HepG2 (cell line): Measurements from ENCODE around the gene TBL3. TPM values are rescaled to one million over a fixed set of nuclear protein-coding genes. Genes with fewer than 3 reads are reported as not detected.
A peak's percentile ranks its signal among the peaks of the same experiment; 100 is the strongest.

Source experiments
- ARHGAP35 ChIP-seq: sonication (generic); formaldehyde crosslinking; IDR thresholded peaks from 2 replicates; pipeline ENCODE4 v1.9.0; 2022; ENCODE audit warnings: mild to moderate bottlenecking, inconsistent platforms, moderate library complexity, missing genetic modification reagents, borderline replicate concordance
- ARNTL ChIP-seq: sonication (generic); formaldehyde crosslinking; IDR thresholded peaks from 2 replicates; pipeline ENCODE4 v1.4.0; 2020; ENCODE audit warnings: mild to moderate bottlenecking, missing genetic modification reagents
- GABPA ChIP-seq, 2 experiments: IDR thresholded peaks; 2 replicates each; pipeline ENCODE4 v1.6.1; 2011 to 2016; ENCODE audit warnings: low read depth in 2 of 2, low read length in 1 of 2, missing biosample characterization in 1 of 2, missing genetic modification characterization in 1 of 2
- GTF3A ChIP-seq: sonication (generic); formaldehyde crosslinking; conservative IDR thresholded peaks from 2 replicates; pipeline ENCODE4 v1.4.0; 2020; ENCODE audit warnings: mild to moderate bottlenecking, missing genetic modification reagents
- KDM5A ChIP-seq: fragments of 200-600 bp; sonication (generic); IDR thresholded peaks from 2 replicates; pipeline ENCODE4 v1.7.0; 2018; ENCODE audit warnings: antibody characterized with exemption, mild to moderate bottlenecking, low read length, borderline replicate concordance
- MAFG ChIP-seq: sonication (generic); formaldehyde crosslinking; IDR thresholded peaks from 2 replicates; pipeline ENCODE4 v1.5.1; 2020; ENCODE audit warnings: mild to moderate bottlenecking, missing genetic modification reagents
- SRY ChIP-seq: sonication (generic); formaldehyde crosslinking; IDR thresholded peaks from 2 replicates; pipeline ENCODE4 v1.8.0; 2022; ENCODE audit warnings: mild to moderate bottlenecking, missing genetic modification reagents
- ZBTB3 ChIP-seq: sonication (generic); formaldehyde crosslinking; IDR thresholded peaks from 2 replicates; pipeline ENCODE4 v1.4.0; 2020; ENCODE audit warnings: low read depth, mild to moderate bottlenecking, moderate library complexity, missing genetic modification reagents, borderline replicate concordance
- ZMYM2 ChIP-seq: sonication (generic); formaldehyde crosslinking; IDR thresholded peaks from 2 replicates; pipeline ENCODE4 v1.8.0; 2022; ENCODE audit warnings: mild to moderate bottlenecking, missing genetic modification reagents
- ZNF101 ChIP-seq: sonication (generic); formaldehyde crosslinking; IDR thresholded peaks from 2 replicates; pipeline ENCODE4 v1.4.0; 2020; ENCODE audit warnings: mild to moderate bottlenecking, low read depth, missing genetic modification reagents, borderline replicate concordance
- ZNF451 ChIP-seq: sonication (generic); formaldehyde crosslinking; IDR thresholded peaks from 2 replicates; pipeline ENCODE4 v1.5.0; 2020; ENCODE audit warnings: mild to moderate bottlenecking, missing genetic modification reagents
- ZNF598 ChIP-seq: sonication (generic); formaldehyde crosslinking; IDR thresholded peaks from 2 replicates; pipeline ENCODE4 v1.5.1; 2020; ENCODE audit warnings: mild to moderate bottlenecking, missing genetic modification reagents, borderline replicate concordance
- ZNF83 ChIP-seq: sonication (generic); formaldehyde crosslinking; IDR thresholded peaks from 2 replicates; pipeline ENCODE4 v1.4.0; 2020; ENCODE audit warnings: missing genetic modification reagents, mild to moderate bottlenecking, borderline replicate concordance
- polyA plus RNA-seq, 8 experiments: library from polyadenylated mRNA; depleted of rRNA in 3 of 8; stranded (reverse) in 7 of 8; unstranded in 1 of 8; fragments of >200 nt; fragmentation: Illumina TruSeq in 4 of 8; extraction: Trizol in 4 of 8; gene quantifications; 2 replicates each; pipeline versions ENCODE4 v1.2.1 to v1.2.3, GENCODE V29; 2011 to 2016; ENCODE audit warnings: low read depth in 4 of 8, missing spikeins in 1 of 8, mixed read lengths in 1 of 8; ENCODE audit not compliant: insufficient read depth in 1 of 8
- total RNA-seq, 5 experiments: library from RNA; depleted of rRNA; stranded (reverse); fragments of >200 nt; fragmentation: Illumina TruSeq; extraction: Trizol; gene quantifications; 2 replicates each; pipeline ENCODE4 v1.2.3, GENCODE V29; 2016; ENCODE audit warnings: low read depth in 1 of 5
- TF ChIP-seq, protein P1 (sequence below): sonication (generic); formaldehyde crosslinking; IDR thresholded peaks from 2 replicates; pipeline ENCODE4 v1.4.0; 2020; ENCODE audit warnings: mild to moderate bottlenecking, missing genetic modification reagents
- TF ChIP-seq, protein P2 (sequence below): sonication (generic); formaldehyde crosslinking; IDR thresholded peaks from 2 replicates; pipeline ENCODE4 v1.4.0; 2020; ENCODE audit warnings: low read depth, mild to moderate bottlenecking, missing genetic modification reagents
- TF ChIP-seq, protein P3 (sequence below): sonication (generic); formaldehyde crosslinking; IDR thresholded peaks from 2 replicates; pipeline ENCODE4 v1.8.0; 2022; ENCODE audit warnings: mild to moderate bottlenecking, missing genetic modification reagents, moderate library complexity
- TF ChIP-seq, protein P4 (sequence below): IDR thresholded peaks from 2 replicates; pipeline ENCODE4 v1.6.1; 2016; ENCODE audit warnings: low read depth, borderline replicate concordance
- TF ChIP-seq, protein P5 (sequence below): sonication (generic); formaldehyde crosslinking; IDR thresholded peaks from 2 replicates; pipeline ENCODE4 v1.4.0; 2020; ENCODE audit warnings: mild to moderate bottlenecking, missing genetic modification reagents
- TF ChIP-seq, protein P6 (sequence below): sonication (generic); formaldehyde crosslinking; IDR thresholded peaks from 2 replicates; pipeline ENCODE4 v1.5.0; 2020; ENCODE audit warnings: missing genetic modification reagents, mild to moderate bottlenecking, borderline replicate concordance
- TF ChIP-seq, protein P7 (sequence below): sonication (generic); formaldehyde crosslinking; conservative IDR thresholded peaks from 2 replicates; pipeline ENCODE4 v1.4.0; 2020; ENCODE audit warnings: missing genetic modification reagents

The TBL3 gene
- total and polyA plus RNA-seq, 2 of the 13 experiments (the other 11 are each of a cell fraction or from before 2014, with no cell fraction given): 16.8 to 38.0 TPM

DNA sequence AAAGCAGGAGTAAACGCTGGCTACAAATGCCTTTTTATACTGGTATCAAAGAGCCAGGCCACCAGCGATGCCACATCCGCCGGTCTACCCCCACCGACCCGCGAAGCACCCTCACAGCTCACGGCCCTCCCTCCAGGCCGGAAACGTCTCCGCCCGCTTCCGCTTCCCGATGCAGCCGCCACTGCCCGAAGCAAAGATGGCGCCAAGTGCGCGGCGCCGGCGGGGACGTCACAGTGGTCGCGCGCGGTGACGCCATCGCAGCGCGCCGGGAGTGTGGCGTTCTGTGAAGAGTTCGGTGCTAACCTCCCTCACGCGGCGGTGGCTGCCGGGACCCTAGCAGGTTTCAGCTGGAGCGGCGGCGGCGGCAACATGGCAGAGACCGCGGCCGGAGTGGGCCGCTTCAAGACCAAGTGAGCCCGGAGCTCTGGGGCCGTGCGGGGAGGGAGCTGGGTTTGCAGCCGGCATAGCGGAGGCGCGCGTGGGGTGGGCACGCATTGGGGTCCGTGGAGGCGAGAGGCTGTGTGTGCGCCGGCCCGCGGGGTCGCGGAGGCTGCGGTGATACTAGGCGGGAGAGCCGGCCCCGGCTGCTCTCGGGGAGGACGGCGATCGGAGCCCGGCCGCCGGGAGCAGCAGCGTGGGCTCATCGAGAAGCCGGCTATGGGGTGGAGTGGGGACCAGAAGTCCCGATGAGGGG is at the start of gene TBL3 (continued):
- TF ChIP-seq, protein P1, sequence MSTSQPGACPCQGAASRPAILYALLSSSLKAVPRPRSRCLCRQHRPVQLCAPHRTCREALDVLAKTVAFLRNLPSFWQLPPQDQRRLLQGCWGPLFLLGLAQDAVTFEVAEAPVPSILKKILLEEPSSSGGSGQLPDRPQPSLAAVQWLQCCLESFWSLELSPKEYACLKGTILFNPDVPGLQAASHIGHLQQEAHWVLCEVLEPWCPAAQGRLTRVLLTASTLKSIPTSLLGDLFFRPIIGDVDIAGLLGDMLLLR (CRISPR knock-in tag): peak; percentile 93; the same call in 1 of the 2 replicates
- TF ChIP-seq ZNF83 (CRISPR knock-in tag): peak; percentile 76; the same call in 1 of the 2 replicates
- TF ChIP-seq, protein P2, sequence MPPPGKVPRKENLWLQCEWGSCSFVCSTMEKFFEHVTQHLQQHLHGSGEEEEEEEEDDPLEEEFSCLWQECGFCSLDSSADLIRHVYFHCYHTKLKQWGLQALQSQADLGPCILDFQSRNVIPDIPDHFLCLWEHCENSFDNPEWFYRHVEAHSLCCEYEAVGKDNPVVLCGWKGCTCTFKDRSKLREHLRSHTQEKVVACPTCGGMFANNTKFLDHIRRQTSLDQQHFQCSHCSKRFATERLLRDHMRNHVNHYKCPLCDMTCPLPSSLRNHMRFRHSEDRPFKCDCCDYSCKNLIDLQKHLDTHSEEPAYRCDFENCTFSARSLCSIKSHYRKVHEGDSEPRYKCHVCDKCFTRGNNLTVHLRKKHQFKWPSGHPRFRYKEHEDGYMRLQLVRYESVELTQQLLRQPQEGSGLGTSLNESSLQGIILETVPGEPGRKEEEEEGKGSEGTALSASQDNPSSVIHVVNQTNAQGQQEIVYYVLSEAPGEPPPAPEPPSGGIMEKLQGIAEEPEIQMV: peak; percentile 86; the same call in 1 of the 2 replicates
- peak; percentile 39; the same call in 1 of the 2 replicates for TF ChIP-seq SRY
- peak; percentile 75; the same call in 1 of the 2 replicates for TF ChIP-seq ZBTB3
- TF ChIP-seq GTF3A (CRISPR knock-in tag): peak; percentile 82; the same call in 1 of the 2 replicates
- peak; percentile 96 for TF ChIP-seq GABPA (IDR thresholded peaks at IDR 0.05; ENCODE audit: low read depth, low read length)
- TF ChIP-seq GABPA (CRISPR knock-in tag; IDR thresholded peaks at IDR 0.05; ENCODE audit: low read depth): peak; percentile 97
- TF ChIP-seq, protein P3, sequence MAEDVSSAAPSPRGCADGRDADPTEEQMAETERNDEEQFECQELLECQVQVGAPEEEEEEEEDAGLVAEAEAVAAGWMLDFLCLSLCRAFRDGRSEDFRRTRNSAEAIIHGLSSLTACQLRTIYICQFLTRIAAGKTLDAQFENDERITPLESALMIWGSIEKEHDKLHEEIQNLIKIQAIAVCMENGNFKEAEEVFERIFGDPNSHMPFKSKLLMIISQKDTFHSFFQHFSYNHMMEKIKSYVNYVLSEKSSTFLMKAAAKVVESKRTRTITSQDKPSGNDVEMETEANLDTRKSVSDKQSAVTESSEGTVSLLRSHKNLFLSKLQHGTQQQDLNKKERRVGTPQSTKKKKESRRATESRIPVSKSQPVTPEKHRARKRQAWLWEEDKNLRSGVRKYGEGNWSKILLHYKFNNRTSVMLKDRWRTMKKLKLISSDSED: no peak
- TF ChIP-seq ZNF101 (CRISPR knock-in tag): no peak
- TF ChIP-seq, protein P4, sequence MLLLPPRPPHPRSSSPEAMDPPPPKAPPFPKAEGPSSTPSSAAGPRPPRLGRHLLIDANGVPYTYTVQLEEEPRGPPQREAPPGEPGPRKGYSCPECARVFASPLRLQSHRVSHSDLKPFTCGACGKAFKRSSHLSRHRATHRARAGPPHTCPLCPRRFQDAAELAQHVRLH (CRISPR knock-in tag): peak; percentile 74; the same call in 1 of the 2 replicates
- TF ChIP-seq KDM5A: peak; percentile 99
- TF ChIP-seq ARHGAP35 (CRISPR knock-in tag): peak; percentile 93
- TF ChIP-seq ZNF598 (CRISPR knock-in tag): peak; percentile 63
- no peak; the same call in 1 of the 2 replicates for TF ChIP-seq ZMYM2 (CRISPR knock-in tag)
- TF ChIP-seq, protein P5, sequence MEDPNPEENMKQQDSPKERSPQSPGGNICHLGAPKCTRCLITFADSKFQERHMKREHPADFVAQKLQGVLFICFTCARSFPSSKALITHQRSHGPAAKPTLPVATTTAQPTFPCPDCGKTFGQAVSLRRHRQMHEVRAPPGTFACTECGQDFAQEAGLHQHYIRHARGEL (CRISPR knock-in tag): 0 out of 2 replicates have a peak, but pooled peaks have one; percentile 46
- peak; percentile 75 for TF ChIP-seq ZNF451
- TF ChIP-seq, protein P6, sequence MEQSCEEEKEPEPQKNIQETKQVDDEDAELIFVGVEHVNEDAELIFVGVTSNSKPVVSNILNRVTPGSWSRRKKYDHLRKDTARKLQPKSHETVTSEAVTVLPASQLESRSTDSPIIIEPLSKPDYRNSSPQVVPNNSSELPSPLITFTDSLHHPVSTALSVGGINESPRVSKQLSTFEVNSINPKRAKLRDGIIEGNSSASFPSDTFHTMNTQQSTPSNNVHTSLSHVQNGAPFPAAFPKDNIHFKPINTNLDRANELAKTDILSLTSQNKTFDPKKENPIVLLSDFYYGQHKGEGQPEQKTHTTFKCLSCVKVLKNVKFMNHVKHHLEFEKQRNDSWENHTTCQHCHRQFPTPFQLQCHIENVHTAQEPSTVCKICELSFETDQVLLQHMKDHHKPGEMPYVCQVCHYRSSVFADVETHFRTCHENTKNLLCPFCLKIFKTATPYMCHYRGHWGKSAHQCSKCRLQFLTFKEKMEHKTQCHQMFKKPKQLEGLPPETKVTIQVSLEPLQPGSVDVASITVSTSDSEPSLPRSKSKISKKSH (CRISPR knock-in tag): peak; percentile 68; the same call in 1 of the 2 replicates
- peak; percentile 61; the same call in 1 of the 2 replicates for TF ChIP-seq MAFG
- TF ChIP-seq, protein P7, sequence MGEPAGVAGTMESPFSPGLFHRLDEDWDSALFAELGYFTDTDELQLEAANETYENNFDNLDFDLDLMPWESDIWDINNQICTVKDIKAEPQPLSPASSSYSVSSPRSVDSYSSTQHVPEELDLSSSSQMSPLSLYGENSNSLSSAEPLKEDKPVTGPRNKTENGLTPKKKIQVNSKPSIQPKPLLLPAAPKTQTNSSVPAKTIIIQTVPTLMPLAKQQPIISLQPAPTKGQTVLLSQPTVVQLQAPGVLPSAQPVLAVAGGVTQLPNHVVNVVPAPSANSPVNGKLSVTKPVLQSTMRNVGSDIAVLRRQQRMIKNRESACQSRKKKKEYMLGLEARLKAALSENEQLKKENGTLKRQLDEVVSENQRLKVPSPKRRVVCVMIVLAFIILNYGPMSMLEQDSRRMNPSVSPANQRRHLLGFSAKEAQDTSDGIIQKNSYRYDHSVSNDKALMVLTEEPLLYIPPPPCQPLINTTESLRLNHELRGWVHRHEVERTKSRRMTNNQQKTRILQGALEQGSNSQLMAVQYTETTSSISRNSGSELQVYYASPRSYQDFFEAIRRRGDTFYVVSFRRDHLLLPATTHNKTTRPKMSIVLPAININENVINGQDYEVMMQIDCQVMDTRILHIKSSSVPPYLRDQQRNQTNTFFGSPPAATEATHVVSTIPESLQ (CRISPR knock-in tag): 0 out of 2 replicates have a peak, but pooled peaks have one; percentile 77
- TF ChIP-seq ARNTL (CRISPR knock-in tag): peak; percentile 84
